ENCODE data around the gene LMF1. TPM values are rescaled to one million over a fixed set of nuclear protein-coding genes. Genes with fewer than 3 reads are reported as not detected.

LMF1 gene
- total RNA-seq, 1 experiment from 2014 or later, result 13.5 TPM

- TF ChIP-seq EZH2phosphoT487 (IDR thresholded peaks at IDR 0.05; ENCODE audit: borderline replicate concordance, low read length), result no peak
- TF ChIP-seq CTCF (conservative IDR thresholded peaks at IDR 0.05; ENCODE audit: low read depth, low read length), result no peak
- no peak for TF ChIP-seq EZH2 (IDR thresholded peaks at IDR 0.05; ENCODE audit: low read length, unreplicated experiment)
- H3K9ac ChIP-seq (ENCODE audit: low read length), result no peak overlapping the region
- H3K79me2 ChIP-seq (ENCODE audit: low read length), result no peaks in the 10 kb centered on the region
- intact Hi-C loops (cut with micrococcal nuclease), result no loop called here
- H3K4me2 ChIP-seq (ENCODE audit: low read length), result no peak overlapping the region
- H3K27me3 ChIP-seq (ENCODE audit: low read length), result no peaks in the 10 kb centered on the region
- no peaks in the 10 kb centered on the region for H4K20me1 ChIP-seq (ENCODE audit: low read length)
- CTCF ChIA-PET, result no interaction called here
- DNase-seq (no peak), ATAC-seq (no peak)
- no peaks in the 10 kb centered on the region for H3K9me3 ChIP-seq (ENCODE audit: low read length)
- BruUV-seq (replicated peaks), result no TSS peak
- no peak overlapping the region for H3K27ac ChIP-seq (ENCODE audit: low read length)
- no peaks in the 10 kb centered on the region for H3K4me1 ChIP-seq (ENCODE audit: insufficient read depth, low read length)
- H3K9me2 ChIP-seq (replicated peaks; ENCODE audit: low read length), result no peaks in the 10 kb centered on the region
- POLR2A ChIA-PET (ENCODE audit: unreplicated experiment), result no interaction called here
- H3F3A ChIP-seq (ENCODE audit: low read length, unreplicated experiment), result no peaks in the 10 kb centered on the region
- no peak overlapping the region for H2AFZ ChIP-seq (ENCODE audit: low read length)
- H3K36me3 ChIP-seq (ENCODE audit: low read depth, low read length), result no peaks in the 10 kb centered on the region
- H3K4me3 ChIP-seq (ENCODE audit: low read length), result no peak overlapping the region
These were observed 24.3 kb upstream of the LMF1 start for GRCh38 chr16:995087-995486.

- Histone ChIP-seq H3K9ac (ENCODE audit: low read length) (no peak overlapping the region), H3K36me3 (ENCODE audit: low read depth, low read length) (no peaks in the 10 kb centered on the region), H3K4me1 (ENCODE audit: insufficient read depth, low read length) (no peaks in the 10 kb centered on the region), H3K79me2 (ENCODE audit: low read length) (no peaks in the 10 kb centered on the region), H3K9me2 (replicated peaks; ENCODE audit: low read length) (no peaks in the 10 kb centered on the region), H2AFZ (ENCODE audit: low read length) (no peak overlapping the region), H3K4me3 (ENCODE audit: low read length) (no peak overlapping the region), H3K4me2 (ENCODE audit: low read length) (no peak overlapping the region), H3K27me3 (ENCODE audit: low read length) (no peaks in the 10 kb centered on the region), H3F3A (ENCODE audit: low read length, unreplicated experiment) (no peaks in the 10 kb centered on the region), H3K9me3 (ENCODE audit: low read length) (no peaks in the 10 kb centered on the region), H4K20me1 (ENCODE audit: low read length) (no peaks in the 10 kb centered on the region), H3K27ac (ENCODE audit: low read length) (no peak overlapping the region)
- ChIA-PET CTCF (no interaction called here), POLR2A (ENCODE audit: unreplicated experiment) (no interaction called here)
- intact Hi-C loops (cut with micrococcal nuclease), result no loop called here
- no peak for DNase-seq
- no peak for ATAC-seq
- BruUV-seq (replicated peaks), result no TSS peak
- TF ChIP-seq CTCF (conservative IDR thresholded peaks at IDR 0.05; ENCODE audit: low read depth, low read length) (no peak), EZH2 (IDR thresholded peaks at IDR 0.05; ENCODE audit: low read length, unreplicated experiment) (no peak), EZH2phosphoT487 (IDR thresholded peaks at IDR 0.05; ENCODE audit: borderline replicate concordance, low read length) (no peak)
These were observed 22.9 kb upstream of the LMF1 start for GRCh38 chr16:993731-994130.

GRCh38 chr16:991773-992172 lies 21.0 kb upstream of the LMF1 start:
- CTCF ChIA-PET, result no interaction called here

More at GRCh38 chr16:991773-992172, 21.0 kb upstream of the LMF1 start:
- Histone ChIP-seq H3K4me3 (ENCODE audit: low read length) (no peak overlapping the region), H3K9me2 (replicated peaks; ENCODE audit: low read length) (no peaks in the 10 kb centered on the region), H3K4me1 (ENCODE audit: insufficient read depth, low read length) (no peaks in the 10 kb centered on the region), H3K9ac (ENCODE audit: low read length) (no peak overlapping the region), H2AFZ (ENCODE audit: low read length) (no peak overlapping the region), H3K27me3 (ENCODE audit: low read length) (no peaks in the 10 kb centered on the region), H3K79me2 (ENCODE audit: low read length) (no peaks in the 10 kb centered on the region), H3K36me3 (ENCODE audit: low read depth, low read length) (no peaks in the 10 kb centered on the region), H3K9me3 (ENCODE audit: low read length) (no peaks in the 10 kb centered on the region), H3F3A (ENCODE audit: low read length, unreplicated experiment) (no peaks in the 10 kb centered on the region), H3K27ac (ENCODE audit: low read length) (no peak overlapping the region), H4K20me1 (ENCODE audit: low read length) (no peaks in the 10 kb centered on the region), H3K4me2 (ENCODE audit: low read length) (no peak overlapping the region)
- DNase-seq, result no peak
- no peak for TF ChIP-seq EZH2phosphoT487 (IDR thresholded peaks at IDR 0.05; ENCODE audit: borderline replicate concordance, low read length)
- no peak for TF ChIP-seq EZH2 (IDR thresholded peaks at IDR 0.05; ENCODE audit: low read length, unreplicated experiment)
- no peak for TF ChIP-seq CTCF (conservative IDR thresholded peaks at IDR 0.05; ENCODE audit: low read depth, low read length)
- BruUV-seq (replicated peaks), result no TSS peak
- intact Hi-C loops (cut with micrococcal nuclease), result no loop called here
- no peak for ATAC-seq
- POLR2A ChIA-PET (ENCODE audit: unreplicated experiment), result no interaction called here
